K562 (cell line): ENCODE results near the gene KCNK18.

Experiments
- BHLHE40 ChIP-seq: IDR thresholded peaks from 2 replicates; pipeline ENCODE4 v1.6.1; 2011; ENCODE audit warnings: low read length, improper control_type of control experiment
- DIDO1 ChIP-seq: fragments of 450-650 bp; IDR thresholded peaks from 2 replicates; pipeline ENCODE4 v1.6.1; 2016; ENCODE audit warnings: low read depth, missing biosample characterization, missing genetic modification characterization
- DNMT1 ChIP-seq: fragments of 450-650 bp; IDR thresholded peaks from 2 replicates; pipeline ENCODE4 v1.6.1; 2016; ENCODE audit warnings: antibody characterized with exemption, mild to moderate bottlenecking
- JUNB ChIP-seq: fragments of 450-650 bp; formaldehyde crosslinking; conservative IDR thresholded peaks from 2 replicates; pipeline ENCODE4 v1.4.0; 2020; ENCODE audit warnings: mild to moderate bottlenecking
- SP2 ChIP-seq: IDR thresholded peaks from 2 replicates; pipeline ENCODE4 v1.6.1; 2011; ENCODE audit warnings: mild to moderate bottlenecking, low read depth, low read length, moderate library complexity; ENCODE audit not compliant: poor library complexity, severe bottlenecking; ENCODE audit errors: extremely low read depth
- SPI1 ChIP-seq: IDR thresholded peaks from 2 replicates; pipeline ENCODE4 v1.6.1; 2011; ENCODE audit warnings: low read depth, low read length, control low read depth, borderline replicate concordance
- ZNF12 ChIP-seq: sonication (generic); formaldehyde crosslinking; IDR thresholded peaks from 2 replicates; pipeline ENCODE4 v1.4.0; 2020; ENCODE audit warnings: mild to moderate bottlenecking, missing genetic modification reagents
- ZNF717 ChIP-seq: fragments of 250-450 bp; sonication (Bioruptor Pico); IDR thresholded peaks from 2 replicates; pipeline ENCODE4 v1.5.0; 2021
- TF ChIP-seq, protein P1 (sequence below): sonication (generic); formaldehyde crosslinking; IDR thresholded peaks from 2 replicates; pipeline ENCODE4 v1.8.0; 2022; ENCODE audit warnings: missing genetic modification reagents, mild to moderate bottlenecking, borderline replicate concordance
- TF ChIP-seq, protein P2 (sequence below), 2 experiments: fragments of 200-800 bp in 1 of 2; sonication (Bioruptor generic) in 1 of 2; sonication (generic) in 1 of 2; formaldehyde crosslinking in 1 of 2; IDR thresholded peaks in 1 of 2; conservative IDR thresholded peaks in 1 of 2; 2 replicates each; pipeline versions ENCODE4 v1.5.0 to v1.6.1; 2016 to 2020; ENCODE audit warnings: missing compliant biosample characterization in 1 of 2, missing genetic modification characterization in 1 of 2, missing genetic modification reagents in 1 of 2
- TF ChIP-seq, protein P3 (sequence below): fragments of 450-650 bp; IDR thresholded peaks from 2 replicates; pipeline ENCODE4 v1.6.1; 2018; ENCODE audit not compliant: partially characterized antibody

DNA sequence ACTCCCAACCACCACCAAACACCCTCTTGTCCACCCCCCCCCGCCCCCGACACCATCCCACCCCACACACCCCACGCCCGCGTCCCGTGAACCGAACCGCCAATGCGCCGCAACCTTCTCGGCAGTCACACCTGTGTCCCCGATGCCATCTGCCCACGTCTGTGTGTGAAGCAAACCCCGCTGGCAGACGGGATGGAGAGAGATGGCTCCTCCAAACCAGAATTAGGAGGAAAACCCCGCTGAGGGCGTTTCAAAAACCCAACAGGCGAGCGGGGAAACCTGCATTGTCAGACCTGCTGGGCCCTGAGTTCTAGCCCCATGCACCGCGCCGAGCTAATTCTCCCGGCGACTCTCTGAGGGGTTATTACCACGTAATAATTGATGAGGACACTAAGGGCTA, 28.6 kb upstream of the KCNK18 start:
- TF ChIP-seq SP2 (no peak), DNMT1 (no peak), JUNB (no peak), ZNF12 (CRISPR knock-in tag) (no peak), DIDO1 (no peak), ZNF717 (no peak), SPI1 (no peak), BHLHE40 (no peak)
- TF ChIP-seq, protein P1, sequence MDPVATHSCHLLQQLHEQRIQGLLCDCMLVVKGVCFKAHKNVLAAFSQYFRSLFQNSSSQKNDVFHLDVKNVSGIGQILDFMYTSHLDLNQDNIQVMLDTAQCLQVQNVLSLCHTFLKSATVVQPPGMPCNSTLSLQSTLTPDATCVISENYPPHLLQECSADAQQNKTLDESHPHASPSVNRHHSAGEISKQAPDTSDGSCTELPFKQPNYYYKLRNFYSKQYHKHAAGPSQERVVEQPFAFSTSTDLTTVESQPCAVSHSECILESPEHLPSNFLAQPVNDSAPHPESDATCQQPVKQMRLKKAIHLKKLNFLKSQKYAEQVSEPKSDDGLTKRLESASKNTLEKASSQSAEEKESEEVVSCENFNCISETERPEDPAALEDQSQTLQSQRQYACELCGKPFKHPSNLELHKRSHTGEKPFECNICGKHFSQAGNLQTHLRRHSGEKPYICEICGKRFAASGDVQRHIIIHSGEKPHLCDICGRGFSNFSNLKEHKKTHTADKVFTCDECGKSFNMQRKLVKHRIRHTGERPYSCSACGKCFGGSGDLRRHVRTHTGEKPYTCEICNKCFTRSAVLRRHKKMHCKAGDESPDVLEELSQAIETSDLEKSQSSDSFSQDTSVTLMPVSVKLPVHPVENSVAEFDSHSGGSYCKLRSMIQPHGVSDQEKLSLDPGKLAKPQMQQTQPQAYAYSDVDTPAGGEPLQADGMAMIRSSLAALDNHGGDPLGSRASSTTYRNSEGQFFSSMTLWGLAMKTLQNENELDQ (CRISPR knock-in tag), result no peak
- TF ChIP-seq, protein P2, sequence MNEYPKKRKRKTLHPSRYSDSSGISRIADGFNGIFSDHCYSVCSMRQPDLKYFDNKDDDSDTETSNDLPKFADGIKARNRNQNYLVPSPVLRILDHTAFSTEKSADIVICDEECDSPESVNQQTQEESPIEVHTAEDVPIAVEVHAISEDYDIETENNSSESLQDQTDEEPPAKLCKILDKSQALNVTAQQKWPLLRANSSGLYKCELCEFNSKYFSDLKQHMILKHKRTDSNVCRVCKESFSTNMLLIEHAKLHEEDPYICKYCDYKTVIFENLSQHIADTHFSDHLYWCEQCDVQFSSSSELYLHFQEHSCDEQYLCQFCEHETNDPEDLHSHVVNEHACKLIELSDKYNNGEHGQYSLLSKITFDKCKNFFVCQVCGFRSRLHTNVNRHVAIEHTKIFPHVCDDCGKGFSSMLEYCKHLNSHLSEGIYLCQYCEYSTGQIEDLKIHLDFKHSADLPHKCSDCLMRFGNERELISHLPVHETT (CRISPR knock-in tag; conservative IDR thresholded peaks at IDR 0.05 in 1 of 2, IDR thresholded peaks at IDR 0.05 in 1 of 2), result no peak
- TF ChIP-seq, protein P3, sequence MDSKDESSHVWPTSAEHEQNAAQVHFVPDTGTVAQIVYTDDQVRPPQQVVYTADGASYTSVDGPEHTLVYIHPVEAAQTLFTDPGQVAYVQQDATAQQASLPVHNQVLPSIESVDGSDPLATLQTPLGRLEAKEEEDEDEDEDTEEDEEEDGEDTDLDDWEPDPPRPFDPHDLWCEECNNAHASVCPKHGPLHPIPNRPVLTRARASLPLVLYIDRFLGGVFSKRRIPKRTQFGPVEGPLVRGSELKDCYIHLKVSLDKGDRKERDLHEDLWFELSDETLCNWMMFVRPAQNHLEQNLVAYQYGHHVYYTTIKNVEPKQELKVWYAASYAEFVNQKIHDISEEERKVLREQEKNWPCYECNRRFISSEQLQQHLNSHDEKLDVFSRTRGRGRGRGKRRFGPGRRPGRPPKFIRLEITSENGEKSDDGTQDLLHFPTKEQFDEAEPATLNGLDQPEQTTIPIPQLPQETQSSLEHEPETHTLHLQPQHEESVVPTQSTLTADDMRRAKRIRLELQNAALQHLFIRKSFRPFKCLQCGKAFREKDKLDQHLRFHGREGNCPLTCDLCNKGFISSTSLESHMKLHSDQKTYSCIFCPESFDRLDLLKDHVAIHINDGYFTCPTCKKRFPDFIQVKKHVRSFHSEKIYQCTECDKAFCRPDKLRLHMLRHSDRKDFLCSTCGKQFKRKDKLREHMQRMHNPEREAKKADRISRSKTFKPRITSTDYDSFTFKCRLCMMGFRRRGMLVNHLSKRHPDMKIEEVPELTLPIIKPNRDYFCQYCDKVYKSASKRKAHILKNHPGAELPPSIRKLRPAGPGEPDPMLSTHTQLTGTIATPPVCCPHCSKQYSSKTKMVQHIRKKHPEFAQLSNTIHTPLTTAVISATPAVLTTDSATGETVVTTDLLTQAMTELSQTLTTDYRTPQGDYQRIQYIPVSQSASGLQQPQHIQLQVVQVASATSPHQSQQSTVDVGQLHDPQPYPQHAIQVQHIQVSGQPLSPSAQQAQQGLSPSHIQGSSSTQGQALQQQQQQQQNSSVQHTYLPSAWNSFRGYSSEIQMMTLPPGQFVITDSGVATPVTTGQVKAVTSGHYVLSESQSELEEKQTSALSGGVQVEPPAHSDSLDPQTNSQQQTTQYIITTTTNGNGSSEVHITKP, result no peak
